Parathyroid adenoma (tissue), 2 donors: ENCODE measurements around the gene C19orf12.

Source experiments
- H2AFZ ChIP-seq: fragments of 300-600 bp; sonication (generic); one replicate; pipeline ENCODE4 v1.7.0; 2017; ENCODE audit warnings: antibody characterized with exemption, mild to moderate bottlenecking
- H3K27ac ChIP-seq: fragments of 300-600 bp; sonication (generic); one replicate; pipeline ENCODE4 v1.7.0; 2017
- H3K27me3 ChIP-seq: fragments of 300-600 bp; sonication (generic); one replicate; pipeline ENCODE4 v1.7.0; 2017; ENCODE audit warnings: low read length; ENCODE audit not compliant: control insufficient read depth, insufficient read depth
- H3K36me3 ChIP-seq: fragments of 300-600 bp; sonication (generic); one replicate; pipeline ENCODE4 v1.7.0; 2017; ENCODE audit warnings: low read length; ENCODE audit not compliant: control insufficient read depth, insufficient read depth
- H3K4me1 ChIP-seq: fragments of 300-600 bp; sonication (generic); one replicate; pipeline ENCODE4 v1.7.0; 2017; ENCODE audit warnings: control low read depth
- H3K4me2 ChIP-seq: fragments of 300-600 bp; sonication (generic); one replicate; pipeline ENCODE4 v1.7.0; 2017; ENCODE audit warnings: low read length
- H3K4me3 ChIP-seq: fragments of 300-600 bp; sonication (generic); one replicate; pipeline ENCODE4 v1.7.0; 2017; ENCODE audit warnings: low read depth, low read length
- H3K79me2 ChIP-seq: fragments of 300-600 bp; sonication (generic); one replicate; pipeline ENCODE4 v1.7.0; 2017; ENCODE audit warnings: control low read depth
- H3K9ac ChIP-seq: fragments of 300-600 bp; sonication (generic); one replicate; pipeline ENCODE4 v1.7.0; 2017; ENCODE audit warnings: mild to moderate bottlenecking
- H3K9me3 ChIP-seq: fragments of 300-600 bp; sonication (generic); one replicate; pipeline ENCODE4 v1.7.0; 2017; ENCODE audit warnings: low read length; ENCODE audit not compliant: control insufficient read depth
- CTCF ChIP-seq: fragments of 300-600 bp; sonication (generic); IDR thresholded peaks from one replicate; pipeline ENCODE4 v1.7.0; 2017; ENCODE audit warnings: antibody characterized with exemption, mild to moderate bottlenecking
- donor health status: primary hyperparathyroidism.

The C19orf12 gene

GRCh38 chr19:29676586-29676985 is 38.5 kb downstream of the C19orf12 start:
- H2AFZ ChIP-seq, result no peak overlapping the region
- H3K27ac ChIP-seq, result peak overlapping the region; percentile 56
- H3K4me2 ChIP-seq, result no peak overlapping the region
- no peaks in the 10 kb centered on the region for H3K36me3 ChIP-seq
- H3K4me1 ChIP-seq, result peaks cover 28% of the 10 kb centered on the region
- H3K27me3 ChIP-seq, result no peaks in the 10 kb centered on the region
- no peaks in the 10 kb centered on the region for H3K9me3 ChIP-seq
- H3K9ac ChIP-seq, result no peak overlapping the region
- no peak overlapping the region for H3K4me3 ChIP-seq
- TF ChIP-seq CTCF, result no peak
- peaks cover 26% of the 10 kb centered on the region for H3K79me2 ChIP-seq

DNA sequence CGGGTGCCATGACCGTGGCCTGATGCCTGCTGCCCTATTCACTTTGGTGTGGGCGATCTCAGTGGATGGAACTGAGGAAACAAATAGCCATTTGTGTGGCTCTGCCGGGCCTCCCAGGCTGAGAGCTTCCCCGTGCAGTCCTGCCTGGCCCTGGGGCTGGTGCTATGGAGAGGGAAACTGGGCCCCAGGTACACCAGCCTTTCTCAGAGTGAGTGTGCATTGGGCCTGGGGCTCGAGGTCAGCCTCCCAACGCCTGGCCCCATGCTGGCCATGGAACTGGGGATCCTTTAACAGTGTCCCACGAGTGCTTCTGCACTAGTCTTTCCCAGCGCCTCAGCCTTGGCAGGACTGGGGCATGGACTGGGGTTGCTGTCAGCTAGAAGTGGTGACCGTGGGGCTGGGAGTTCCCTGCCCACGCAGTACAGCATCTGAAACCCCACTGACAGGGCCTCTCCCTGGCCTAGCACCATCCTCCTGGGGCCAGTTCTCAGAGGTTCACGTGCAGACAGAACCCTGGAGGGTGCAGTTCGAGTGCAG is 39.3 kb downstream of the C19orf12 start:
- Histone ChIP-seq H3K9me3 (no peaks in the 10 kb centered on the region), H3K9ac (no peak overlapping the region), H3K4me2 (no peak overlapping the region), H3K36me3 (no peaks in the 10 kb centered on the region), H3K27ac (no peak overlapping the region), H3K27me3 (no peaks in the 10 kb centered on the region), H2AFZ (no peak overlapping the region), H3K79me2 (peaks cover 27% of the 10 kb centered on the region), H3K4me1 (peaks cover 37% of the 10 kb centered on the region), H3K4me3 (no peak overlapping the region)
- no peak for TF ChIP-seq CTCF

DNA sequence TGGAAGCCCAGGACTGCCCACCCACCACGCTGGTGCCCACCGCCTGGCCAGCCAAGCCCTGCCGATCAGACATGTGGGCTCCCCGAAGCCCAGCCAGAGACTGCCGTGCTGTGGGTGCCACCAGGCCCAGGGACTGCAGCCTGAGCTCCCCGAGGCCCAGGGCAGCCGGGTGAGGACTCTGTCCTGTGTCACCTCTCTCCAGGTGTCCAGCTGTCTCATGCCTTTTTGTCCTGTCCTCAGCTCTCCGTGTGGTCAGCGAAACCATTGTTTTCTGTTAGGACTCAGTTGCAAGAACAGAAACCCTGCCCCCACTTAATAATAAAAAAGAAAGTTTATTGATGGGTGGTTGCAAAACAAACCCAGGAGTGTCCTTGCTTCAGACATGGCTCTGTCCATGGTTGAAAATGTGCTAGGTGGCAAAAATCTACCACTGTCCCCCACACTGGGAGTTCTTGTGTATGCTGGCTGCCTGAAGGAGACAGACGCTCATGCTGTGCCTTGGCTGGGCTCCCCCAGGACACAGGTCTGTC is 39.9 kb downstream of the C19orf12 start:
- Histone ChIP-seq H3K4me2 (no peak overlapping the region), H3K27me3 (no peaks in the 10 kb centered on the region), H3K4me3 (no peak overlapping the region), H3K27ac (no peak overlapping the region), H3K9me3 (no peaks in the 10 kb centered on the region), H3K4me1 (peaks cover 41% of the 10 kb centered on the region), H3K79me2 (peaks cover 30% of the 10 kb centered on the region), H2AFZ (no peak overlapping the region), H3K36me3 (no peaks in the 10 kb centered on the region), H3K9ac (no peak overlapping the region)
- no peak for TF ChIP-seq CTCF

GRCh38 chr19:29674374-29675119 is 40.5 kb downstream of the C19orf12 start:
- Histone ChIP-seq H3K36me3 (no peaks in the 10 kb centered on the region), H3K4me2 (no peak overlapping the region), H3K9me3 (no peaks in the 10 kb centered on the region), H3K9ac (no peak overlapping the region), H3K4me1 (peaks cover 41% of the 10 kb centered on the region), H2AFZ (no peak overlapping the region), H3K4me3 (no peak overlapping the region), H3K27ac (no peak overlapping the region), H3K27me3 (no peaks in the 10 kb centered on the region), H3K79me2 (peaks cover 35% of the 10 kb centered on the region)
- no peak for TF ChIP-seq CTCF
